ENCODE results near the gene EN2.

Gene EN2

GRCh38 chr7:155495440-155496248, 37.7 kb downstream of the EN2 start:
- no peaks in the 10 kb centered on the region for H3K36me3 ChIP-seq (ENCODE audit: insufficient read depth, low read depth, low read length)
- peaks cover 96% of the 10 kb centered on the region for H3K27me3 ChIP-seq (ENCODE audit: insufficient read depth, low read length)
- peaks cover 2% of the 10 kb centered on the region; the same call in 1 of the 2 replicates for H3K4me1 ChIP-seq (ENCODE audit: insufficient read depth, low read length)
- no peak overlapping the region for H3K27ac ChIP-seq (ENCODE audit: low read length)
- no peak overlapping the region for H3K4me3 ChIP-seq (ENCODE audit: low read length)
- no peak overlapping the region for H3K9ac ChIP-seq (ENCODE audit: low read depth, low read length)
- H3K9me3 ChIP-seq (ENCODE audit: insufficient read depth, low read depth, low read length): no peaks in the 10 kb centered on the region

- H3K4me1 ChIP-seq (ENCODE audit: insufficient read depth, low read length): peaks cover 2% of the 10 kb centered on the region; the same call in 1 of the 2 replicates
These were observed 38.5 kb downstream of the EN2 start for GRCh38 chr7:155496267-155497005.

GRCh38 chr7:155497149-155497901, 39.4 kb downstream of the EN2 start:
- Histone ChIP-seq H3K9ac (ENCODE audit: low read depth, low read length) (no peak overlapping the region), H3K4me3 (ENCODE audit: low read length) (no peak overlapping the region), H3K36me3 (ENCODE audit: insufficient read depth, low read depth, low read length) (no peaks in the 10 kb centered on the region), H3K27ac (ENCODE audit: low read length) (no peak overlapping the region), H3K9me3 (ENCODE audit: insufficient read depth, low read depth, low read length) (no peaks in the 10 kb centered on the region), H3K27me3 (ENCODE audit: insufficient read depth, low read length) (peaks cover 96% of the 10 kb centered on the region), H3K4me1 (ENCODE audit: insufficient read depth, low read length) (no peaks in the 10 kb centered on the region)

More at GRCh38 chr7:155496267-155497005, 38.5 kb downstream of the EN2 start:
- Histone ChIP-seq H3K27ac (ENCODE audit: low read length) (no peak overlapping the region), H3K9me3 (ENCODE audit: insufficient read depth, low read depth, low read length) (no peaks in the 10 kb centered on the region), H3K4me3 (ENCODE audit: low read length) (no peak overlapping the region), H3K9ac (ENCODE audit: low read depth, low read length) (no peak overlapping the region), H3K27me3 (ENCODE audit: insufficient read depth, low read length) (peaks cover 96% of the 10 kb centered on the region), H3K36me3 (ENCODE audit: insufficient read depth, low read depth, low read length) (no peaks in the 10 kb centered on the region)

GRCh38 chr7:155505422-155505793, 47.5 kb downstream of the EN2 start:
- no peak overlapping the region for H3K27ac ChIP-seq (ENCODE audit: low read length)
- H3K4me1 ChIP-seq (ENCODE audit: insufficient read depth, low read length): peaks cover 8% of the 10 kb centered on the region
- peaks cover 100% of the 10 kb centered on the region for H3K27me3 ChIP-seq (ENCODE audit: insufficient read depth, low read length)
- H3K36me3 ChIP-seq (ENCODE audit: insufficient read depth, low read depth, low read length): no peaks in the 10 kb centered on the region
- no peak overlapping the region for H3K9ac ChIP-seq (ENCODE audit: low read depth, low read length)
- no peak overlapping the region for H3K4me3 ChIP-seq (ENCODE audit: low read length)
- no peaks in the 10 kb centered on the region for H3K9me3 ChIP-seq (ENCODE audit: insufficient read depth, low read depth, low read length)

- Histone ChIP-seq H3K36me3 (ENCODE audit: insufficient read depth, low read depth, low read length) (no peaks in the 10 kb centered on the region), H3K27me3 (ENCODE audit: insufficient read depth, low read length) (peaks cover 100% of the 10 kb centered on the region), H3K27ac (ENCODE audit: low read length) (no peak overlapping the region), H3K9ac (ENCODE audit: low read depth, low read length) (no peak overlapping the region; the same call in 1 of the 2 replicates), H3K9me3 (ENCODE audit: insufficient read depth, low read depth, low read length) (no peaks in the 10 kb centered on the region), H3K4me3 (ENCODE audit: low read length) (peak overlapping the region; percentile 27; the same call in 1 of the 2 replicates), H3K4me1 (ENCODE audit: insufficient read depth, low read length) (peaks cover 21% of the 10 kb centered on the region)
These were observed 49.0 kb downstream of the EN2 start for GRCh38 chr7:155506854-155507337.

- H3K27me3 ChIP-seq (ENCODE audit: insufficient read depth, low read length): peaks cover 100% of the 10 kb centered on the region
These were observed 49.6 kb downstream of the EN2 start for GRCh38 chr7:155507576-155507975.

GRCh38 chr7:155508376-155509358, 50.7 kb downstream of the EN2 start:
- Histone ChIP-seq H3K27me3 (ENCODE audit: insufficient read depth, low read length) (peaks cover 100% of the 10 kb centered on the region), H3K4me1 (ENCODE audit: insufficient read depth, low read length) (peaks cover 26% of the 10 kb centered on the region), H3K4me3 (ENCODE audit: low read length) (peak overlapping the region; percentile 61; the same call in 1 of the 2 replicates)

More at GRCh38 chr7:155507576-155507975, 49.6 kb downstream of the EN2 start:
- Histone ChIP-seq H3K9me3 (ENCODE audit: insufficient read depth, low read depth, low read length) (no peaks in the 10 kb centered on the region), H3K27ac (ENCODE audit: low read length) (no peak overlapping the region), H3K9ac (ENCODE audit: low read depth, low read length) (peak overlapping the region; percentile 27; the same call in 1 of the 2 replicates), H3K4me3 (ENCODE audit: low read length) (peak overlapping the region; percentile 61; the same call in 1 of the 2 replicates), H3K4me1 (ENCODE audit: insufficient read depth, low read length) (peaks cover 26% of the 10 kb centered on the region), H3K36me3 (ENCODE audit: insufficient read depth, low read depth, low read length) (no peaks in the 10 kb centered on the region)

GRCh38 chr7:155509359-155509724, 51.4 kb downstream of the EN2 start:
- Histone ChIP-seq H3K4me3 (ENCODE audit: low read length) (peak overlapping the region; percentile 61; the same call in 1 of the 2 replicates), H3K27ac (ENCODE audit: low read length) (no peak overlapping the region), H3K36me3 (ENCODE audit: insufficient read depth, low read depth, low read length) (no peaks in the 10 kb centered on the region), H3K9ac (ENCODE audit: low read depth, low read length) (no peak overlapping the region; the same call in 1 of the 2 replicates), H3K4me1 (ENCODE audit: insufficient read depth, low read length) (peaks cover 26% of the 10 kb centered on the region), H3K9me3 (ENCODE audit: insufficient read depth, low read depth, low read length) (no peaks in the 10 kb centered on the region), H3K27me3 (ENCODE audit: insufficient read depth, low read length) (peaks cover 100% of the 10 kb centered on the region)

More at GRCh38 chr7:155508376-155509358, 50.7 kb downstream of the EN2 start:
- H3K27ac ChIP-seq (ENCODE audit: low read length): no peak overlapping the region
- no peaks in the 10 kb centered on the region for H3K36me3 ChIP-seq (ENCODE audit: insufficient read depth, low read depth, low read length)
- H3K9ac ChIP-seq (ENCODE audit: low read depth, low read length): peak overlapping the region; percentile 27; the same call in 1 of the 2 replicates
- H3K9me3 ChIP-seq (ENCODE audit: insufficient read depth, low read depth, low read length): no peaks in the 10 kb centered on the region

- Histone ChIP-seq H3K27me3 (ENCODE audit: insufficient read depth, low read length) (peaks cover 99% of the 10 kb centered on the region), H3K4me1 (ENCODE audit: insufficient read depth, low read length) (peaks cover 26% of the 10 kb centered on the region), H3K27ac (ENCODE audit: low read length) (no peak overlapping the region), H3K9ac (ENCODE audit: low read depth, low read length) (peak overlapping the region; percentile 27; the same call in 1 of the 2 replicates), H3K36me3 (ENCODE audit: insufficient read depth, low read depth, low read length) (no peaks in the 10 kb centered on the region), H3K9me3 (ENCODE audit: insufficient read depth, low read depth, low read length) (no peaks in the 10 kb centered on the region), H3K4me3 (ENCODE audit: low read length) (peak overlapping the region; percentile 61; the same call in 1 of the 2 replicates)
These were observed 52.0 kb downstream of the EN2 start for GRCh38 chr7:155509725-155510551.
